OCI-LY7 (cell line): Measurements from ENCODE around the gene AR. TPM values are rescaled to one million over a fixed set of nuclear protein-coding genes. Genes with fewer than 3 reads are reported as not detected.

Experiments
- BruUV-seq: library from RNA; stranded (reverse); fragments of 400-500 nt; replicated peaks from 2 replicates; lab custom pipeline; 2021; lab: Mats Ljungman, UMichigan
- CTCF ChIA-PET: fragments of 300-600 bp; sonication (Branson Sonifier 250); formaldehyde crosslinking; loops from one replicate; lab custom pipeline; 2022; ENCODE audit warnings: antibody characterized with exemption; ENCODE audit not compliant: unreplicated experiment; lab: Charles Lee
- POLR2A ChIA-PET: fragments of 300-600 bp; sonication (Branson Sonifier 250); formaldehyde crosslinking; loops from one replicate; lab custom pipeline; 2022; ENCODE audit warnings: antibody characterized with exemption; lab: Charles Lee
- DNase-seq: peaks from one replicate; pipeline ENCODE4 v3.0.0-alpha.2; 2015; ENCODE audit warnings: low spot score
- H2AFZ ChIP-seq: fragments of 200-600 bp; sonication (generic), shearing (Covaris generic); 2 replicates; pipeline ENCODE4 v1.6.1; 2014; ENCODE audit warnings: mild to moderate bottlenecking, antibody characterized with exemption, low read length, moderate library complexity
- H3K27ac ChIP-seq: fragments of 200-600 bp; sonication (generic); 2 replicates; pipeline ENCODE4 v1.5.1; 2014; ENCODE audit warnings: mixed run types, low read depth, mild to moderate bottlenecking, moderate library complexity, low read length, inconsistent platforms; ENCODE audit not compliant: poor library complexity, severe bottlenecking
- H3K36me3 ChIP-seq: fragments of 200-600 bp; sonication (generic); 2 replicates; pipeline ENCODE4 v1.6.1; 2014; ENCODE audit warnings: mild to moderate bottlenecking, antibody characterized with exemption, low read length, moderate library complexity, mixed read lengths; ENCODE audit not compliant: insufficient read depth
- H3K4me1 ChIP-seq: fragments of 200-600 bp; sonication (generic); 2 replicates; pipeline ENCODE4 v1.5.1; 2014; ENCODE audit warnings: mild to moderate bottlenecking, low read length; ENCODE audit not compliant: insufficient read depth, poor library complexity, severe bottlenecking
- H3K4me2 ChIP-seq: fragments of 200-600 bp; sonication (generic); 2 replicates; pipeline ENCODE4 v1.6.1; 2014; ENCODE audit warnings: mild to moderate bottlenecking, low read length
- H3K4me3 ChIP-seq: fragments of 200-600 bp; sonication (generic); 2 replicates; pipeline ENCODE4 v1.5.1; 2014; ENCODE audit warnings: mild to moderate bottlenecking, low read depth, low read length; ENCODE audit not compliant: poor library complexity, severe bottlenecking
- H3K79me2 ChIP-seq: fragments of 200-600 bp; sonication (generic); 2 replicates; pipeline ENCODE4 v1.6.1; 2016; ENCODE audit warnings: low read depth, mild to moderate bottlenecking, low read length, moderate library complexity, mixed read lengths; ENCODE audit not compliant: insufficient read depth
- H3K9me2 ChIP-seq: fragments of 200-600 bp; sonication (generic); 2 replicates; pipeline ENCODE4 v1.6.1; 2016; ENCODE audit warnings: mild to moderate bottlenecking, low read length, mixed read lengths; ENCODE audit not compliant: insufficient read depth
- H3K9me3 ChIP-seq: fragments of 200-600 bp; sonication (generic); 2 replicates; pipeline ENCODE4 v1.6.1; 2014; ENCODE audit warnings: mild to moderate bottlenecking, mixed run types, low read length, mixed read lengths
- H4K20me1 ChIP-seq: fragments of 200-600 bp; sonication (generic); 2 replicates; pipeline ENCODE4 v1.6.1; 2014; ENCODE audit warnings: mild to moderate bottlenecking, antibody characterized with exemption, low read length, moderate library complexity, mixed read lengths; ENCODE audit not compliant: insufficient read depth
- EZH2phosphoT487 ChIP-seq: fragments of 200-600 bp; sonication (generic); IDR thresholded peaks from 2 replicates; pipeline ENCODE4 v1.6.1; 2018; ENCODE audit warnings: low read depth, borderline replicate concordance, mild to moderate bottlenecking, mixed run types, antibody characterized with exemption, low read length, moderate library complexity, mixed read lengths
- intact Hi-C: fragments of 100-400 bp; cut with micrococcal nuclease; formaldehyde crosslinking; loops from one replicate; pipeline ENCODE4 v1.10.0; 2022; ENCODE audit not compliant: unreplicated experiment
- total RNA-seq, 2 experiments: library from RNA; depleted of rRNA in 1 of 2; stranded (reverse); fragments of >200 nt in 1 of 2; shearing (Covaris generic) in 1 of 2; gene quantifications; 2 replicates each; pipeline ENCODE4 v1.2.3, GENCODE V29; 2014 to 2022
- TF ChIP-seq, protein P1 (sequence below): fragments of 200-600 bp; sonication (generic); conservative IDR thresholded peaks from 2 replicates; pipeline ENCODE4 v1.5.1; 2014; ENCODE audit warnings: mild to moderate bottlenecking, antibody characterized with exemption, low read length, moderate library complexity, mixed read lengths

AR gene
- total RNA-seq, 2 experiments from 2014 or later = not detected

DNA sequence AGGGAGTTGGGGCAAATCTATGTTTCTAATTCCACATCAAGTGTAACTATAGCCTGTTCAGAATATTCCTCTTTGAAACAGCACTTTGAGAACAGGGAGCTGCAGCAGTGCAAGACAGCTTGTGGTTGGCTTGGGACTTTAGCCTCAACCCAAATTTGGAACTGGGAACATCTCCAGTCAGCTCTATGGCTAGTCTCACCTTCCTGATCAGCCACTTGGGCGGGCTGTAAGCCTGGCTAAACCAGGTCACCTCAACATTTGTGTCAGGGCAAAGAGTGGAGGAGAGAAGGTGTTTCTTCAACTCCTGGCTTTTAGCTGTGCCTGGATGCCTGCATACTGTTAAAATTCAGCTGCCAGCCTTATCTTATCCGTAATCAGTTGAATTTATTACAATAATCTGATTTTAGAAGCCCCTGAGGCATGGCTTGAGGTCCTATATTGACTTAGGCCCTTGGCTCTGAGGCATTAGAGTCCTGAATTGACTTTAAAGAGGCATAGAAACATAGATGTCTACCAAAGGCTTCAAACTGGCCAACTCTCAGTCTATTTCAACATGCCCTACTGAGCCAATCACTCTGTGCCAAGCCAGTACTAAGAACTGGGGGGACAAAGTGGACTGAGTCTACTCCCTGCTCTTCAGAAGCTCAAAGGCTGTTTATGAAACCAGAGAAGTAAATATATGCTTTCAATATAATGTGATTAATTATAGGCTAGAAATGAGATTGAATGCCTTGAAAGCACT is 18.7 kb upstream of the AR start:
- Histone ChIP-seq H3K36me3 (no peaks in the 10 kb centered on the region), H3K9me3 (no peaks in the 10 kb centered on the region), H2AFZ (no peak overlapping the region), H3K4me1 (no peaks in the 10 kb centered on the region), H4K20me1 (no peaks in the 10 kb centered on the region), H3K4me2 (no peak overlapping the region), H3K79me2 (no peaks in the 10 kb centered on the region), H3K4me3 (no peak overlapping the region), H3K9me2 (no peaks in the 10 kb centered on the region), H3K27ac (no peak overlapping the region)
- BruUV-seq = no TSS peak
- CTCF ChIA-PET = no interaction called here
- intact Hi-C loops = no loop called here
- no peak for TF ChIP-seq EZH2phosphoT487
- TF ChIP-seq, protein P1, sequence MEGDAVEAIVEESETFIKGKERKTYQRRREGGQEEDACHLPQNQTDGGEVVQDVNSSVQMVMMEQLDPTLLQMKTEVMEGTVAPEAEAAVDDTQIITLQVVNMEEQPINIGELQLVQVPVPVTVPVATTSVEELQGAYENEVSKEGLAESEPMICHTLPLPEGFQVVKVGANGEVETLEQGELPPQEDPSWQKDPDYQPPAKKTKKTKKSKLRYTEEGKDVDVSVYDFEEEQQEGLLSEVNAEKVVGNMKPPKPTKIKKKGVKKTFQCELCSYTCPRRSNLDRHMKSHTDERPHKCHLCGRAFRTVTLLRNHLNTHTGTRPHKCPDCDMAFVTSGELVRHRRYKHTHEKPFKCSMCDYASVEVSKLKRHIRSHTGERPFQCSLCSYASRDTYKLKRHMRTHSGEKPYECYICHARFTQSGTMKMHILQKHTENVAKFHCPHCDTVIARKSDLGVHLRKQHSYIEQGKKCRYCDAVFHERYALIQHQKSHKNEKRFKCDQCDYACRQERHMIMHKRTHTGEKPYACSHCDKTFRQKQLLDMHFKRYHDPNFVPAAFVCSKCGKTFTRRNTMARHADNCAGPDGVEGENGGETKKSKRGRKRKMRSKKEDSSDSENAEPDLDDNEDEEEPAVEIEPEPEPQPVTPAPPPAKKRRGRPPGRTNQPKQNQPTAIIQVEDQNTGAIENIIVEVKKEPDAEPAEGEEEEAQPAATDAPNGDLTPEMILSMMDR = no peak
- POLR2A ChIA-PET = no interaction called here
- no peak for DNase-seq

DNA sequence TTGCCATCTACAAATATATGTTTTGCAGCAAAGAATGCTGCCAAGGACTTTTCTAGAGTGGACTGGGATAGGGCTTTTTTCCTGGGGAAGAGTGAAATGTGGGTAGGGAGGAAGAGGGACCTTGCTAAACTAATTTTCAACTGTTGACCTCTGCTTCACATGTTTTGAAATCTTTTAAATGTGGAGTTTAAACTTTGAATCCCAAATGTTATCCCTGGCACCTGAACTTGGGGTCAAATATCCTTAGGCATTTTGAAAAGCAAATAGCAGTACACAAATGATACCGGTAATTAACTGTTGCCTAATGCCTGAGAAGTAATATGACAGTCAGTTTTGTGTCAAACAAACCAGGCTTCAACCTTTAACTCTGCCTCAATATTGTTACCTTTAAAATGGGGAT is 7.3 kb upstream of the AR start:
- ChIA-PET POLR2A (no interaction called here), CTCF (no interaction called here)
- H3K27ac ChIP-seq = no peak overlapping the region
- TF ChIP-seq, protein P1 = no peak
- TF ChIP-seq EZH2phosphoT487 = no peak
- intact Hi-C loops = no loop called here
- no peak overlapping the region for H2AFZ ChIP-seq
- no peaks in the 10 kb centered on the region for H3K4me1 ChIP-seq
- H3K9me3 ChIP-seq = no peaks in the 10 kb centered on the region
- no peaks in the 10 kb centered on the region for H3K9me2 ChIP-seq
- no peaks in the 10 kb centered on the region for H3K36me3 ChIP-seq
- no peak for DNase-seq
- H3K4me2 ChIP-seq = no peak overlapping the region
- no peaks in the 10 kb centered on the region for H4K20me1 ChIP-seq
- no peak overlapping the region for H3K4me3 ChIP-seq
- no TSS peak for BruUV-seq
- H3K79me2 ChIP-seq = no peaks in the 10 kb centered on the region

DNA sequence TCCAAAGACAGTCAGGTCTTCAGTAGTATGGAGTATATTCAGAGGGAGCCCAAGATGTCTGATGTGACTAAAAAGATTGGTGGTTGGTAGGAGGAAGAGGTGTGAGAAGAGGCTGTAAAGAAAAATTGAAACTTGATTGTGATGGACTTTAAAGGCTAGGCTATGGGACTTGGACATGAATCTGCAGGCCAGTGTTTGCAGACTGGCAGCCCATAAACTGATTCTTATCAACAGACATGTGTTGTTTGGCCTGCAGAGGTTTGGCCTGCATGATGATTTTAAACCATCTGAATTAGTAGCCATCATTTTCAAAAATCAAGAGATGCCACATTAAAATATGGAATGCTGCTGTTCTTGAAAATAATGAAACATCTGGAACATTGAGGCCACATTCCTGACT is 5.4 kb upstream of the AR start:
- H3K9me2 ChIP-seq = no peaks in the 10 kb centered on the region
- H3K36me3 ChIP-seq = no peaks in the 10 kb centered on the region
- no peaks in the 10 kb centered on the region for H4K20me1 ChIP-seq
- ChIA-PET POLR2A (no interaction called here), CTCF (no interaction called here)
- no peak overlapping the region for H3K4me2 ChIP-seq
- H3K79me2 ChIP-seq = no peaks in the 10 kb centered on the region
- H3K4me1 ChIP-seq = no peaks in the 10 kb centered on the region
- no peak overlapping the region for H3K4me3 ChIP-seq
- no peak overlapping the region for H2AFZ ChIP-seq
- TF ChIP-seq, protein P1 = no peak
- no peak for TF ChIP-seq EZH2phosphoT487
- intact Hi-C loops = no loop called here
- H3K9me3 ChIP-seq = no peaks in the 10 kb centered on the region
- no TSS peak for BruUV-seq
- no peak for DNase-seq
- H3K27ac ChIP-seq = no peak overlapping the region
